Activated gamma-delta T cell treated with anti-CD3 and anti-CD28 coated beads, Interleukin-2, amount 50 U/mL, for 16 hours (primary cell): ENCODE results near the gene CTAGE8.
"Not testable (repeated sequence)": the region's sequence is repeated elsewhere in the genome, so short reads cannot be mapped to it uniquely, and the experiment has no call there.

ENCODE experiments used
- DNase-seq: peaks from one replicate; pipeline ENCODE4 v3.0.0-alpha.2; 2020; ENCODE audit warnings: low read depth

CTAGE8 gene, protein sequence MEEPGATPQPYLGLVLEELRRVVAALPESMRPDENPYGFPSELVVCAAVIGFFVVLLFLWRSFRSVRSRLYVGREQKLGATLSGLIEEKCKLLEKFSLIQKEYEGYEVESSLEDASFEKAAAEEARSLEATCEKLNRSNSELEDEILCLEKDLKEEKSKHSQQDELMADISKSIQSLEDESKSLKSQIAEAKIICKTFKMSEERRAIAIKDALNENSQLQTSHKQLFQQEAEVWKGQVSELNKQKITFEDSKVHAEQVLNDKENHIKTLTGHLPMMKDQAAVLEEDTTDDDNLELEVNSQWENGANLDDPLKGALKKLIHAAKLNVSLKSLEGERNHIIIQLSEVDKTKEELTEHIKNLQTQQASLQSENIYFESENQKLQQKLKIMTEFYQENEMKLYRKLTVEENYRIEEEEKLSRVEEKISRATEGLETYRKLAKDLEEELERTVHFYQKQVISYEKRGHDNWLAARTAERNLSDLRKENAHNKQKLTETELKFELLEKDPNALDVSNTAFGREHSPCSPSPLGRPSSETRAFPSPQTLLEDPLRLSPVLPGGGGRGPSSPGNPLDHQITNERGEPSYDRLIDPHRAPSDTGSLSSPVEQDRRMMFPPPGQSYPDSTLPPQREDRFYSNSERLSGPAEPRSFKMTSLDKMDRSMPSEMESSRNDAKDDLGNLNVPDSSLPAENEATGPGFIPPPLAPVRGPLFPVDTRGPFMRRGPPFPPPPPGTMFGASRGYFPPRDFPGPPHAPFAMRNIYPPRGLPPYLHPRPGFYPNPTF

DNA sequence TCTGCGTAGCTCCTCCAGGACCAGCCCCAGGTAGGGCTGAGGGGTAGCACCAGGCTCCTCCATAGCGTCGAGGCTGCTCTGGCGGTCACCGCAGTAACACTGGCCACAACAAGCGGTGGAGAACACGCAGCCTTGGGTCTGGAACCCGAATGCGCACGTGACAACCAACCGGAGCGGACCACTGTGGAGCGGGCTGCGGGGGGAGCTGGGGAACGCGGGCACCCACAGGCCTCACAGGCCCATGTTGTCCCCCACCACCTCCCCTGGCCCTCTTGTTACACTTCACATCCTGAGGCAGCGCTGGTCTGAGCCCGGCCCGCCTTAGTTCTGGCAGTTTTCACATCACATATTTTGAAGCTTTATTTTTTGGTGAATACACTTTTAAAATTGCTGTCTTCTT lies at the start of gene CTAGE8:
Gene CTAGE8, minus strand, starts transcription at position 101 of the 400 bp plus-strand sequence. Its CDS starts 38 bp downstream, at position 63.
- not testable (repeated sequence) for DNase-seq

- not testable (repeated sequence) for DNase-seq
Observed at GRCh38 chr7:144317537-144317936, 48.4 kb upstream of the CTAGE8 start.

GRCh38 chr7:144311872-144312469 lies 42.9 kb upstream of the CTAGE8 start, which contains the start of gene OR2A1:
TSS of gene OR2A1 (plus strand) at chr7:144312419. CDS start at chr7:144318125, 5,706 bp downstream.
- not testable (repeated sequence) for DNase-seq

- DNase-seq, result not testable (repeated sequence)
Observed at GRCh38 chr7:144311218-144311617, 42.1 kb upstream of the CTAGE8 start.

DNA sequence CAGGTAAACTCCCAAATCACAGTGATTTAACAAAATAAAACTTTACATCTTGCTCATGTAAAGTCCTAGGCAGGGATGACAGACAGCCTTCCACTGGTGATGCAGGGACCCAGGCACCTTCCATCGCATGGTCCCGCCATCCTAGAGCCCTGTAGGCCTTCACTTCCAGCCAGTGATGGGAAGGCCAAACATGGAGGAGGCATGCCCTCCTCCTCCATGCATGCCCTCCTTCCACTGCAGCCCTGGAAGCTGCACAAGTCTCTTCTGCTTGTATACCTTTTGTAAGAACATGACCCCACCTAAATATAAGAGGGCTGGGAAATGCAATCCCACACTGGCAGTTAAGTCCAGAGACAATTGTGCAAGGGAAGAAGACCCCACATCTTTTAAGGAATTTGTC lies 40.6 kb upstream of the CTAGE8 start:
- DNase-seq, result not testable (repeated sequence)

GRCh38 chr7:144305156-144305555 lies 36.1 kb upstream of the CTAGE8 start:
- not testable (repeated sequence) for DNase-seq

DNA sequence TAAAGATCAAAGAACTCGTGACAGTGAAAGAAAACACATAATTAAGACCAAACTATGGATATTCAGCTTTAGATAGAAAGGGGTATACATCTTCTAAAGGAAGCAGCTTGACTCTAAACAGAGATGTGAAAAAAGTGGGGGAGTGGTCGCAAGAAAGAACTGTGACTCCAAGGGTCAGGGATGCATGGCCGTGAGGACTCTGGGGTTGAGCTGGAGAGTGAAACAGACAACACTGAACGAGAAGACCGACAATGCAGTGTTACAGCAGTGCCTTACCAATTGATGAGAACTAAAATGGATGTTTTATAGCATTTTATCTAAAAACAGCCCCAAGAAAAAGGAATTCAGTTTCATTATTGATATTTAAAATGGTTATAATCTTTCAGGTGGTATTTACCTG lies 34.5 kb upstream of the CTAGE8 start:
- DNase-seq, result not testable (repeated sequence)

DNA sequence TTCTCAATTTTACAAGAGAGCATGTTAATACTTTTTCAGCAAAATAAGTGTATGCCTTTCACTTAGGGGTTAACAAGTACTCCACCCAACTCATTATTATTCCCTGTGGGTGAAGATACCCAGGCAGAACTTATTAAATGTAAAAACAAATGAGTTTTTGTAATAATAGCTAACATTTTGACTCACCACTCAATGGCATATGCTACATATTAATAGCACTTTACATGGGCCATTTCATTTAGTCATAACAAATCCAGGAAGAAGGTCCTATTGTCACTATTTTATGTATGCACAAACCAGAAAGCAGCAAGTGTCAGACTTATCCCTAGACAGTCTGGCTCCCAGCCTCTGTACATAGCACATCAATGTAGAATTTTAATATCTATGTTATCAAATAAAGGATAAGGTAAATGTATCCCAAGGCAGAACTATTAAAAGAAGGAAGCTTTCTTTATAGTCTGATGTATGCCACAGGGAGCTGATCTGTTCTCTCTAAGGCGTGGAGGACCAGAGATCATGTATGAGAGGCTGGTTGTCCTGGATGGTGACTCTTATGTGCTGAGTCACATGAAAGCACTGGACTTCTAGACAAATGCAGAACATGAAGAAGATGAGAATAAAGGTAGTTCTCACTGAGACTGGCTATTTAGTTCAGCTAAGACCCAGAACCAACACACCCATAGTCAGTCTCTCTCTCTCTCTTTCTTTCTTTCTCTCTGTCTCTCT lies 33.7 kb upstream of the CTAGE8 start:
- not testable (repeated sequence) for DNase-seq

DNA sequence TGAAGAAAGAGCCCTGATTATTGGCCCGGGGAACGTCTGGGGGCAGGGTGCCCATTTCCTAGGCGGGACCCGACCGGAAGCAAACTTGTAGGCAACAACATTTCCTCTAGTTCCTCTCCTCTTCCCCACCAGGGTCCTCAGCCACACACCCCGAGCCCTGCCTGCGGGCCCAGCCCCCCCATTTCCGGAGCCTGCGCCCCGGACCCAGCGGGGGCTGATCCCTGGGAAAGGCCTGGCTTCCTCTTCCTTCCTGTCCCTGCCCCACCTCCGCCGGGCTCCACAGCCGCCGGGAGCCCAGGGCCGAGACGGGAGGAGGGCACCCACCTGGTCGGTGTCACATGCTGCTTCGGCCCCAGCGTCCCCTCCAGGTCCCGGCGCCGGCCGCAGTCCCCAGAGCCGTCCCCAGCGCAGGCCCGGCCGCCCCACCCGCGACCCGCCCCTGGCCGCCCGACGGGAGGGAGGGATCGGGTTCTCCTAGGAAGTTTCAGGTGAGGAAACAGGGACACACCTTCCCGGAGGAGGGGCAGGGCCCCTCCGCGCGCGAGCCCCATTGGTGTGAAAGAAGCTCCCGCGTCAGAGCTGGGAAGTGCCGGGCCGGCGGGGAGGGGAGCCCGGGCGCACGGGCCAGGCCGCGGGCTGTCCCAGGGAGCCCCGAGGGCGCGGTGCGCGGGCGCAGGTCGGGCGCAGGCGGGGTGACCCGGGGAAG lies 24.9 kb upstream of the CTAGE8 start:
- DNase-seq, result not testable (repeated sequence)

GRCh38 chr7:144292384-144293161 lies 23.5 kb upstream of the CTAGE8 start:
- DNase-seq, result not testable (repeated sequence)

DNA sequence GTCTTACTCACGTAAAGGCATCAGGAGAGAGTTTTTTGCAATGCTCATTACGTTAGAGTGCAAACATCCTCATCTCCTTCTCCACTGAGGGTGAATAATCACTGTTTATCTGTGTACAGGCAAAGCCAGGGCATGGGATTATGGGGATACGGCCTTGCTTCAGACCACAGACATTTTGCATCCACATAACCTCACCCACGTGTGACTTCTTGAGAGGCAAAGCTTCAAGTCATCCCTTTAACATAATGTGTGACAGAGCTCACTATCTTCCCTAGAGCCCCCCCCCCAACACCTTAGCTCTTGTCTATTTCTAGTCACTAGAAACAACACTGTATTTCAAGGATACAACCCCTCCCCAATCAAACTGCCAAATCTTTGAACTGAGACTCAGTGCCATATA lies 22.5 kb upstream of the CTAGE8 start:
- DNase-seq, result not testable (repeated sequence)

DNA sequence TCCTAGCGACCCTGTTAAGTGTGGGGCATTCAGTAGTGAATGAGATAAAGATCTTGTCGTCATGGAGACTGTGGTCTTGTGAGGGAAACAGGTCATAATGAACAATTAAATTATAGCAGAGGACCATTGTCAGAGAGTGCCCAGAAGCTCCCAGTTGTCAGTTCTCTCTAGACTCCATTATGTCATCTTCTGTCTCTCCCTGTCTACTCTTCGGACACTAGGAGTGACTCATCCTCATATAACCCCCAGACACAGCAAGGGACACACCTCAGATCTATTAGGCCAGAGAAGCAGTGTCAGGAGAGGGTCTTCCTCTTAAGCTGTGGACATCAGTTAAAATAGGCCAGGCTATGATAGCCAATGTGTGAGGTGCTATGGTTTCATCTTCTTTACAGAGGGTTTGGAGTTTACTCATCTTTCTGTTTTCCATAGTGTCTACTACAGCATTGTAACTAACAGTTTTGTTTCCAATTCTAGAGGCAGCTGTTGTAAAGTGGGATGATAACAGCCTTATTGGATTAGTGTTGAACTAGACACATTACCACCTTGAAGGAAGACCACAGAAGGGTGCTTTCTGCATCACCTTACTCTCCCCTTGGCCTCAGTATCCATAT lies 18.2 kb upstream of the CTAGE8 start:
- not testable (repeated sequence) for DNase-seq

DNA sequence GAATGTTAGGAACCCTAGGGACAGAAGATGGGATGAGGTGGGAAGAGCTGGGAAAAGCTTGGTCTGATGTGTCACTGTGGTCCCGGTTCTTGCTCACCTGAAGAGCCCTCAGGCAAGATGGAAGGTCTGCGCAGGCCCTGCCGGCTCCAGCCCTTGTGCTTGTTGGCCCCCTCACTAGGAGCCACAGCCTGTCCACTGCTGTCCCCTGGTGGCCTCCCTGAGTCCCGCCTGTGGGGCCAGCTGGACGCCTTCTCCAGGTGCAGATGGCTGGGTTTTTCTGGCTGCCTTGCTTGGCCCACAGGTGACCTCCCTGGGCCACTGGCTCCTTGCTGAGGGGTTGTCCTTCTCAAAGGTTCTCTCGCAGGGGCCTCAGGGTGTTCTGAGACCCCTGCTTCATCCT lies 14.6 kb upstream of the CTAGE8 start:
- not testable (repeated sequence) for DNase-seq

GRCh38 chr7:144282490-144282889 lies 13.4 kb upstream of the CTAGE8 start:
- DNase-seq, result not testable (repeated sequence)

GRCh38 chr7:144281981-144282380 lies 12.9 kb upstream of the CTAGE8 start:
- not testable (repeated sequence) for DNase-seq

DNA sequence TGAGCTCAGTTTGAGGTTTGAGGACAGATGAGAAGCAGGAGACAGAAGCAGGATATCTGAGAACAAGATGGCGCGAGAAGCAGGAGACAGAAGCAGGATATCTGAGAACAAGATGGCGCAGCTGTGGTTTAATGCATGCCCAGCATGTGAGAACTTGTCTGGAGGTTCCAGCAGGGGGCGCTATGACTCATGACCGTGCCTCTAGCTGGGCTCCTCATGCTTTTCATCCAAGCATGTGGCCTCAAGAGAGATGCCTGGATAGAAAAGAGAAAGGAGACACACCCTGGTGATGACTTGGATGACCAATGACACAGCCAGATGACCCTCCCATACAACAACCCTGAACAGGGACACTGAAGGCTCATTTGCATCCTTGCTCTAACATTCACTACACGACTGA lies 10.9 kb upstream of the CTAGE8 start:
- not testable (repeated sequence) for DNase-seq

- not testable (repeated sequence) for DNase-seq
Observed at GRCh38 chr7:144275281-144275680, 6.2 kb upstream of the CTAGE8 start.

DNA sequence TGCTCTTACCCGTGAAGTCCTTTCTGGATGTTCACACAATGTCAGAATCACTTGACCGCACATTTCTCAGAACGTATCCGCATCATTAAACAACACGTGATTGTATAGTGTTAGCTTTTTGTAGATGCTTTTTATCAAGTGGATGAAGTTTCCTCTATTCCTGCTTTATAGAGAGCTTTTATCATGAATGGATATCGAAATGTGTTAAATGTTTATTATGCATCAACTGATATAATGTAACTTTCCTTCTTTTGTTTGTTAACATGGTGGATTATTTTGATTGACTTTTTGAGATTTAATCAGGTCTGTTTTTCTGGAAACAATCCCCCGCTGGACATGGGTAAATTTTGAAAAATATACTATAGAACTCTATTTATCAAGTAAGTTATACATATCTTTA lies 4.4 kb downstream of the CTAGE8 start, which contains the start of gene OR2A7:
Gene OR2A7, minus strand, starts transcription at position 101 of the 400 bp plus-strand sequence. CDS start 5,164 bp downstream, outside the sequence.
- DNase-seq, result not testable (repeated sequence)

- DNase-seq, result not testable (repeated sequence)
Observed at GRCh38 chr7:144262128-144262527, 7.0 kb downstream of the CTAGE8 start.

GRCh38 chr7:144259067-144259466 lies 10.0 kb downstream of the CTAGE8 start:
- not testable (repeated sequence) for DNase-seq
